HepG2 (cell line): Measurements from ENCODE around the gene CGREF1. TPM values are rescaled to one million over a fixed set of nuclear protein-coding genes. Genes with fewer than 3 reads are reported as not detected.

Experiments
- CEBPZ ChIP-seq: IDR thresholded peaks from 2 replicates; pipeline ENCODE4 v1.6.1; 2012; ENCODE audit warnings: low read length, improper control_type of control experiment
- GFI1 ChIP-seq: sonication (generic); formaldehyde crosslinking; IDR thresholded peaks from 2 replicates; pipeline ENCODE4 v1.5.0; 2020; ENCODE audit warnings: missing genetic modification reagents, mild to moderate bottlenecking, borderline replicate concordance
- HMGXB4 ChIP-seq, 2 experiments: sonication (generic) in 1 of 2; formaldehyde crosslinking in 1 of 2; IDR thresholded peaks; 2 replicates each; pipeline versions ENCODE4 v1.4.0 to v1.6.1; 2018 to 2020; ENCODE audit warnings: missing genetic modification reagents in 2 of 2, borderline replicate concordance in 1 of 2, low read depth in 1 of 2, mild to moderate bottlenecking in 1 of 2, missing biosample characterization in 1 of 2
- KMT2B ChIP-seq: IDR thresholded peaks from 2 replicates; pipeline ENCODE4 v1.6.1; 2016; ENCODE audit warnings: missing genetic modification reagents, missing compliant biosample characterization
- MEF2D ChIP-seq: sonication (generic); formaldehyde crosslinking; IDR thresholded peaks from 2 replicates; pipeline ENCODE4 v1.5.1; 2020; ENCODE audit warnings: mild to moderate bottlenecking, missing genetic modification reagents
- NFE2L2 ChIP-seq: fragments of 150-350 bp; IDR thresholded peaks from 2 replicates; pipeline ENCODE4 v1.6.1; 2014; ENCODE audit warnings: low read length
- NFKB2 ChIP-seq: sonication (generic); formaldehyde crosslinking; IDR thresholded peaks from 2 replicates; pipeline ENCODE4 v1.4.0; 2020; ENCODE audit warnings: missing genetic modification reagents, borderline replicate concordance
- SRF ChIP-seq: IDR thresholded peaks from 2 replicates; pipeline ENCODE4 v1.6.1; 2011; ENCODE audit warnings: mild to moderate bottlenecking, low read depth, low read length, moderate library complexity
- THAP11 ChIP-seq: IDR thresholded peaks from 2 replicates; pipeline ENCODE4 v1.6.1; 2016; ENCODE audit warnings: missing biosample characterization, missing genetic modification reagents
- TRIM22 ChIP-seq: fragments of 450-650 bp; IDR thresholded peaks from 2 replicates; pipeline ENCODE4 v1.6.1; 2017
- ZBTB4 ChIP-seq: sonication (generic); formaldehyde crosslinking; IDR thresholded peaks from 2 replicates; pipeline ENCODE4 v1.4.0; 2020; ENCODE audit warnings: missing genetic modification reagents, mild to moderate bottlenecking, borderline replicate concordance
- ZFP90 ChIP-seq: sonication (generic); formaldehyde crosslinking; IDR thresholded peaks from 2 replicates; pipeline ENCODE4 v1.8.0; 2022; ENCODE audit warnings: missing genetic modification reagents, mild to moderate bottlenecking, inconsistent platforms, borderline replicate concordance
- ZNF205 ChIP-seq: IDR thresholded peaks from 2 replicates; pipeline ENCODE4 v1.6.1; 2018; ENCODE audit warnings: missing biosample characterization, missing genetic modification reagents
- ZNF232 ChIP-seq: sonication (generic); formaldehyde crosslinking; IDR thresholded peaks from 2 replicates; pipeline ENCODE4 v1.4.0; 2020; ENCODE audit warnings: missing genetic modification reagents, borderline replicate concordance
- ZNF644 ChIP-seq: IDR thresholded peaks from 2 replicates; pipeline ENCODE4 v1.6.1; 2016; ENCODE audit warnings: low read depth
- ZNF784 ChIP-seq: sonication (generic); formaldehyde crosslinking; IDR thresholded peaks from 2 replicates; pipeline ENCODE4 v1.5.1; 2020; ENCODE audit warnings: missing genetic modification reagents, mild to moderate bottlenecking, borderline replicate concordance
- ZSCAN21 ChIP-seq: sonication (generic); formaldehyde crosslinking; IDR thresholded peaks from 2 replicates; pipeline ENCODE4 v1.8.0; 2022; ENCODE audit warnings: mild to moderate bottlenecking, missing genetic modification reagents, moderate library complexity, borderline replicate concordance
- polyA plus RNA-seq, 8 experiments: library from polyadenylated mRNA; depleted of rRNA in 3 of 8; stranded (reverse) in 7 of 8; unstranded in 1 of 8; fragments of >200 nt; fragmentation: Illumina TruSeq in 4 of 8; extraction: Trizol in 4 of 8; gene quantifications; 2 replicates each; pipeline versions ENCODE4 v1.2.1 to v1.2.3, GENCODE V29; 2011 to 2016; ENCODE audit warnings: low read depth in 4 of 8, missing spikeins in 1 of 8, mixed read lengths in 1 of 8; ENCODE audit not compliant: insufficient read depth in 1 of 8
- total RNA-seq, 5 experiments: library from RNA; depleted of rRNA; stranded (reverse); fragments of >200 nt; fragmentation: Illumina TruSeq; extraction: Trizol; gene quantifications; 2 replicates each; pipeline ENCODE4 v1.2.3, GENCODE V29; 2016; ENCODE audit warnings: low read depth in 1 of 5
- TF ChIP-seq, protein P1 (sequence below): sonication (generic); formaldehyde crosslinking; IDR thresholded peaks from 2 replicates; pipeline ENCODE4 v1.4.0; 2020; ENCODE audit warnings: low read depth, mild to moderate bottlenecking, missing genetic modification reagents

The CGREF1 gene
- total and polyA plus RNA-seq, 2 of the 13 experiments (the other 11 are each of a cell fraction or from before 2014, with no cell fraction given): 13.9 to 23.4 TPM

GRCh38 chr2:27126252-27126710 is 7.4 kb upstream of the CGREF1 start (continued):
- TF ChIP-seq ZNF232 (no peak), NFE2L2 (no peak), ZFP90 (no peak), THAP11 (CRISPR knock-in tag) (no peak), ZNF205 (no peak), HMGXB4 (CRISPR knock-in tag; IDR thresholded peaks at IDR 0.05; ENCODE audit: borderline replicate concordance in 1 of 2, low read depth in 1 of 2) (no peak), NFKB2 (no peak), CEBPZ (no peak), ZSCAN21 (CRISPR knock-in tag) (no peak), KMT2B (CRISPR knock-in tag) (no peak), ZNF784 (CRISPR knock-in tag) (no peak), SRF (no peak), GFI1 (CRISPR knock-in tag) (no peak), ZBTB4 (CRISPR knock-in tag) (no peak), ZNF644 (CRISPR knock-in tag) (peak; percentile 94), TRIM22 (no peak), MEF2D (CRISPR knock-in tag) (no peak)
- TF ChIP-seq, protein P1, sequence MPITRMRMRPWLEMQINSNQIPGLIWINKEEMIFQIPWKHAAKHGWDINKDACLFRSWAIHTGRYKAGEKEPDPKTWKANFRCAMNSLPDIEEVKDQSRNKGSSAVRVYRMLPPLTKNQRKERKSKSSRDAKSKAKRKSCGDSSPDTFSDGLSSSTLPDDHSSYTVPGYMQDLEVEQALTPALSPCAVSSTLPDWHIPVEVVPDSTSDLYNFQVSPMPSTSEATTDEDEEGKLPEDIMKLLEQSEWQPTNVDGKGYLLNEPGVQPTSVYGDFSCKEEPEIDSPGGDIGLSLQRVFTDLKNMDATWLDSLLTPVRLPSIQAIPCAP (CRISPR knock-in tag): no peak
